ENCODE measurements around the gene TMED8.

The TMED8 gene

GRCh38 chr14:77376771-77377501 is at the start of gene TMED8, which contains the start of gene SAMD15:
TSS of gene TMED8 (minus strand) at chr14:77377094. CDS start at chr14:77377053, 41 bp downstream.
TSS of gene SAMD15 (plus strand) at chr14:77377379. CDS start at chr14:77377419, 40 bp downstream.
- peak; percentile 32 to 42 for TF ChIP-seq CTCF (IDR thresholded peaks at IDR 0.05)
- Histone ChIP-seq H3K27ac (peak within 1 kb of the TSS; percentile 80 to 87), H3K9me3 (no peaks in the 10 kb centered on the region), H3K36me3 (no peaks in the 10 kb centered on the region), H3K4me3 (peak within 1 kb of the TSS; percentile 71 to 89), H3K4me1 (peaks cover 0 to 15% (median 12%) of the 10 kb centered on the region in 4 donors), H3K27me3 (no peaks in the 10 kb centered on the region)
- intact Hi-C loops (cut with DNase I; ENCODE audit: low total_unique reads): loop anchor here (2.0 kb wide), 1 partner anchor 54 kb away; no protein-coding TSS in a partner anchor
- peak; percentile 72 to 83 for DNase-seq

GRCh38 chr14:77426396-77426795 is 49.5 kb upstream of the TMED8 start:
- intact Hi-C loops (cut with DNase I; ENCODE audit: low total_unique reads): no loop called here
- Histone ChIP-seq H3K27ac (no peak overlapping the region), H3K4me3 (no peak overlapping the region), H3K4me1 (no peaks in the 10 kb centered on the region), H3K36me3 (peaks cover 79 to 99% (median 96%) of the 10 kb centered on the region in 3 donors), H3K27me3 (no peaks in the 10 kb centered on the region), H3K9me3 (no peaks in the 10 kb centered on the region)
- TF ChIP-seq CTCF (IDR thresholded peaks at IDR 0.05): no peak
- DNase-seq: no peak

GRCh38 chr14:77424862-77425261 is 48.0 kb upstream of the TMED8 start:
- Histone ChIP-seq H3K4me3 (no peak overlapping the region), H3K27me3 (no peaks in the 10 kb centered on the region), H3K9me3 (peaks cover 0 to 9% (median 5%) of the 10 kb centered on the region in 3 donors), H3K27ac (no peak overlapping the region), H3K36me3 (peaks cover 71 to 91% (median 86%) of the 10 kb centered on the region in 3 donors), H3K4me1 (no peaks in the 10 kb centered on the region)
- intact Hi-C loops (cut with DNase I; ENCODE audit: low total_unique reads): no loop called here
- no peak for TF ChIP-seq CTCF (IDR thresholded peaks at IDR 0.05)
- DNase-seq: no peak

GRCh38 chr14:77423423-77423822 is 46.5 kb upstream of the TMED8 start, which contains the start of gene NOXRED1:
TSS of gene NOXRED1 (minus strand) at chr14:77423523. CDS start at chr14:77422889, 634 bp downstream.
- TF ChIP-seq CTCF (IDR thresholded peaks at IDR 0.05): no peak
- intact Hi-C loops (cut with DNase I; ENCODE audit: low total_unique reads): no loop called here
- Histone ChIP-seq H3K4me1 (no peaks in the 10 kb centered on the region), H3K4me3 (no peak within 1 kb of the TSS), H3K27me3 (no peaks in the 10 kb centered on the region), H3K9me3 (peaks cover 0 to 15% (median 14%) of the 10 kb centered on the region in 3 donors), H3K27ac (no peak within 1 kb of the TSS), H3K36me3 (peaks cover 58 to 77% (median 71%) of the 10 kb centered on the region in 3 donors)
- DNase-seq: no peak

- intact Hi-C loops (cut with DNase I; ENCODE audit: low total_unique reads): no loop called here
- H3K36me3 ChIP-seq: peaks cover 36 to 55% (median 49%) of the 10 kb centered on the region in 3 donors
- TF ChIP-seq CTCF (IDR thresholded peaks at IDR 0.05): no peak
Observed at GRCh38 chr14:77421201-77421600, 44.3 kb upstream of the TMED8 start.

More at GRCh38 chr14:77421201-77421600, 44.3 kb upstream of the TMED8 start:
- Histone ChIP-seq H3K4me3 (no peak overlapping the region), H3K27me3 (no peaks in the 10 kb centered on the region), H3K27ac (no peak overlapping the region), H3K4me1 (no peaks in the 10 kb centered on the region), H3K9me3 (peaks cover 0 to 15% (median 14%) of the 10 kb centered on the region in 3 donors)
- no peak for DNase-seq
